Measurements from ENCODE around the gene WDR35. TPM values are rescaled to one million over a fixed set of nuclear protein-coding genes. Genes with fewer than 3 reads are reported as not detected.

Gene WDR35
- total and polyA plus RNA-seq, 4 donors, result 0.97 to 3.8 (median 1.6) TPM

- TF ChIP-seq TAF1 (conservative IDR thresholded peaks at IDR 0.05) (no peak), ATF3 (IDR thresholded peaks at IDR 0.05) (no peak), JUND (IDR thresholded peaks at IDR 0.05) (no peak)
- TF ChIP-seq, protein P1, sequence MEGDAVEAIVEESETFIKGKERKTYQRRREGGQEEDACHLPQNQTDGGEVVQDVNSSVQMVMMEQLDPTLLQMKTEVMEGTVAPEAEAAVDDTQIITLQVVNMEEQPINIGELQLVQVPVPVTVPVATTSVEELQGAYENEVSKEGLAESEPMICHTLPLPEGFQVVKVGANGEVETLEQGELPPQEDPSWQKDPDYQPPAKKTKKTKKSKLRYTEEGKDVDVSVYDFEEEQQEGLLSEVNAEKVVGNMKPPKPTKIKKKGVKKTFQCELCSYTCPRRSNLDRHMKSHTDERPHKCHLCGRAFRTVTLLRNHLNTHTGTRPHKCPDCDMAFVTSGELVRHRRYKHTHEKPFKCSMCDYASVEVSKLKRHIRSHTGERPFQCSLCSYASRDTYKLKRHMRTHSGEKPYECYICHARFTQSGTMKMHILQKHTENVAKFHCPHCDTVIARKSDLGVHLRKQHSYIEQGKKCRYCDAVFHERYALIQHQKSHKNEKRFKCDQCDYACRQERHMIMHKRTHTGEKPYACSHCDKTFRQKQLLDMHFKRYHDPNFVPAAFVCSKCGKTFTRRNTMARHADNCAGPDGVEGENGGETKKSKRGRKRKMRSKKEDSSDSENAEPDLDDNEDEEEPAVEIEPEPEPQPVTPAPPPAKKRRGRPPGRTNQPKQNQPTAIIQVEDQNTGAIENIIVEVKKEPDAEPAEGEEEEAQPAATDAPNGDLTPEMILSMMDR (IDR thresholded peaks at IDR 0.05; ENCODE audit: low read depth, low read length, missing input control), result no peak
- WGBS, result 96% methylated on average over 3 of the region's 3 CpGs
Measured at GRCh38 chr2:20025065-20025786, 35.3 kb upstream of the WDR35 start.

DNA sequence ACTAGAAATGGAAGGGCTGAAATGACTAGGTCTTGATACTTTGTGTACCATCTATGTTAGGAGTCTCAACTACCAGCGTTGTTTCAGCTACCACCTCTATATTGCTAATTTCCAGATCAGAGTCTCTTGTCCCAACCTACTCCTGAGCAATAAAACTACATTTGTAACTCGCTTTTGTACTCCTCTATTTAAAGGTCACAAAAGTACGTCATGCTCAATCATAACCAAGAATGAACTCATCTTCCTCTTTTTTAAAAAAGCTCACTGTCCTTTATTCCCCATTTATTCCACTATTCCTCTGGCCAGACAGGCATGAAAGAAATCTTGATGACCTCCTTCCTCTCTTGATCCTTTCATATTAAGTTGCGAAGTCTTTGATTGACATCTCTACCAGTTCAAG lies 33.8 kb upstream of the WDR35 start:
- no peaks in the 10 kb centered on the region for H3K27me3 ChIP-seq (ENCODE audit: control insufficient read depth in 4 of 4, insufficient read depth in 4 of 4, low read length in 3 of 4)
- DNase-seq (ENCODE audit: low spot score), result no peak
- 90% methylated on average over 4 of the region's 4 CpGs for WGBS

More at GRCh38 chr2:20025065-20025786, 35.3 kb upstream of the WDR35 start:
- DNase-seq (ENCODE audit: low spot score), result no peak
- H3K27me3 ChIP-seq (ENCODE audit: control insufficient read depth in 4 of 4, insufficient read depth in 4 of 4, low read length in 3 of 4), result no peaks in the 10 kb centered on the region
- no peak overlapping the region for H3K4me3 ChIP-seq (ENCODE audit: low read depth in 1 of 3, low read length in 3 of 3)
- H3K9me3 ChIP-seq (ENCODE audit: control insufficient read depth in 4 of 4, low read length in 3 of 4), result no peaks in the 10 kb centered on the region
- peaks cover 0 to 5% (median 1%) of the 10 kb centered on the region in 4 donors for H3K4me1 ChIP-seq (ENCODE audit: control insufficient read depth in 4 of 4, insufficient read depth in 4 of 4, low read length in 3 of 4)
- H3K27ac ChIP-seq (ENCODE audit: low read depth in 1 of 2, low read length in 2 of 2), result no peak overlapping the region
- H3K36me3 ChIP-seq (ENCODE audit: control insufficient read depth in 4 of 4, insufficient read depth in 3 of 4, low read depth in 1 of 4, low read length in 3 of 4), result peaks cover 0 to 26% (median 14%) of the 10 kb centered on the region in 4 donors
- no peak overlapping the region for H3K9ac ChIP-seq (ENCODE audit: low read depth in 1 of 2, low read length in 2 of 2)

More for the DNA sequence above, 33.8 kb upstream of the WDR35 start:
- Histone ChIP-seq H3K36me3 (ENCODE audit: control insufficient read depth in 4 of 4, insufficient read depth in 3 of 4, low read depth in 1 of 4, low read length in 3 of 4) (peaks cover 0 to 12% (median 10%) of the 10 kb centered on the region in 4 donors), H3K4me1 (ENCODE audit: control insufficient read depth in 4 of 4, insufficient read depth in 4 of 4, low read length in 3 of 4) (peaks cover 0 to 5% (median 1%) of the 10 kb centered on the region in 4 donors), H3K27ac (ENCODE audit: low read depth in 1 of 2, low read length in 2 of 2) (no peak overlapping the region), H3K9ac (ENCODE audit: low read depth in 1 of 2, low read length in 2 of 2) (no peak overlapping the region), H3K9me3 (ENCODE audit: control insufficient read depth in 4 of 4, low read length in 3 of 4) (no peaks in the 10 kb centered on the region), H3K4me3 (ENCODE audit: low read depth in 1 of 3, low read length in 3 of 3) (no peak overlapping the region)
- TF ChIP-seq TAF1 (conservative IDR thresholded peaks at IDR 0.05), result no peak
- no peak for TF ChIP-seq ZBTB33 (IDR thresholded peaks at IDR 0.05)
- TF ChIP-seq NR2F2 (IDR thresholded peaks at IDR 0.05), result no peak
- TF ChIP-seq REST (IDR thresholded peaks at IDR 0.05), result no peak
- no peak for TF ChIP-seq FOXA2 (IDR thresholded peaks at IDR 0.05)
- no peak for TF ChIP-seq ATF3 (IDR thresholded peaks at IDR 0.05)
- no peak for TF ChIP-seq HNF4G (IDR thresholded peaks at IDR 0.05)
- TF ChIP-seq, protein P1 (IDR thresholded peaks at IDR 0.05; ENCODE audit: low read depth, low read length, missing input control), result no peak
- TF ChIP-seq FOXA1 (IDR thresholded peaks at IDR 0.05), result no peak
- TF ChIP-seq GABPA (IDR thresholded peaks at IDR 0.05 in 1 of 2, conservative IDR thresholded peaks at IDR 0.05 in 1 of 2), result no peak
- no peak for TF ChIP-seq YY1 (IDR thresholded peaks at IDR 0.05)
- no peak for TF ChIP-seq JUND (IDR thresholded peaks at IDR 0.05)
- no peak for TF ChIP-seq RXRA (IDR thresholded peaks at IDR 0.05)
- no peak for TF ChIP-seq SP1 (IDR thresholded peaks at IDR 0.05)
- no peak for TF ChIP-seq RAD21 (IDR thresholded peaks at IDR 0.05)
- TF ChIP-seq EGR1 (IDR thresholded peaks at IDR 0.05; ENCODE audit: low read depth in 2 of 2), result no peak
- no peak for TF ChIP-seq HNF4A (conservative IDR thresholded peaks at IDR 0.05)
- no peak for TF ChIP-seq MAX (IDR thresholded peaks at IDR 0.05)
